IMR-90 (cell line): ENCODE results near the gene GRIK5. TPM values are rescaled to one million over a fixed set of nuclear protein-coding genes. Genes with fewer than 3 reads are reported as not detected.

Source experiments
- ATAC-seq: fragments of 200-7000 bp; cut with Tn5 transposase; 2 replicates; pipeline ENCODE4 v1.9.1; 2020; ENCODE audit warnings: low read depth, mild to moderate bottlenecking, moderate library complexity
- BruUV-seq: library from RNA; stranded (reverse); fragments of 400-500 nt; replicated peaks from 2 replicates; lab custom pipeline; 2021; lab: Mats Ljungman, UMichigan
- CTCF ChIA-PET: fragments of 300-600 bp; formaldehyde crosslinking; extraction: SDS; loops from one replicate; lab custom pipeline; 2021; ENCODE audit warnings: antibody characterized with exemption; lab: Yijun Ruan, JAX
- POLR2A ChIA-PET: fragments of 300-600 bp; sonication (Branson Sonifier 250); formaldehyde crosslinking; loops from one replicate; lab custom pipeline; 2022; ENCODE audit warnings: antibody characterized with exemption; ENCODE audit not compliant: unreplicated experiment; lab: Charles Lee
- DNase-seq: peaks from one replicate; pipeline ENCODE4 v3.0.0; 2013
- H2AFZ ChIP-seq: replicated peaks from 2 replicates; pipeline ENCODE3; 2013; ENCODE audit warnings: low read length, mild to moderate bottlenecking; ENCODE audit not compliant: poor library complexity
- H2AK5ac ChIP-seq: 2 replicates; pipeline ENCODE4 v1.6.1; 2013; ENCODE audit warnings: low read depth, low read length, inconsistent platforms
- H2AK9ac ChIP-seq: replicated peaks from 2 replicates; pipeline ENCODE3; 2013; ENCODE audit warnings: mild to moderate bottlenecking, low read depth, low read length, moderate library complexity; ENCODE audit not compliant: poor library complexity
- H2BK120ac ChIP-seq: 2 replicates; pipeline ENCODE4 v1.6.1; 2013; ENCODE audit warnings: low read depth, low read length, inconsistent platforms
- H2BK15ac ChIP-seq: 3 replicates; pipeline ENCODE4 v1.6.1; 2013; ENCODE audit warnings: low read depth, low read length, inconsistent platforms
- H2BK20ac ChIP-seq: 2 replicates; pipeline ENCODE4 v1.6.1; 2013; ENCODE audit warnings: low read depth, mild to moderate bottlenecking, inconsistent platforms, low read length, moderate library complexity
- H2BK5ac ChIP-seq: 2 replicates; pipeline ENCODE4 v1.6.1; 2013; ENCODE audit warnings: mild to moderate bottlenecking, low read depth, low read length, inconsistent platforms; ENCODE audit not compliant: poor library complexity, severe bottlenecking
- H3K14ac ChIP-seq: replicated peaks from 2 replicates; pipeline ENCODE4 v1.6.1; 2013; ENCODE audit warnings: low read depth, low read length, inconsistent platforms
- H3K18ac ChIP-seq: 2 replicates; pipeline ENCODE4 v1.6.1; 2013; ENCODE audit warnings: low read depth, low read length, control low read depth
- H3K23ac ChIP-seq: 2 replicates; pipeline ENCODE4 v1.6.1; 2013; ENCODE audit warnings: low read depth, low read length, inconsistent platforms
- H3K27ac ChIP-seq: 2 replicates; pipeline ENCODE4 v1.5.1; 2013; ENCODE audit warnings: mild to moderate bottlenecking, control low read depth, low read length; ENCODE audit not compliant: insufficient read depth
- H3K27me3 ChIP-seq: 2 replicates; pipeline ENCODE4 v1.6.1; 2013; ENCODE audit warnings: low read length; ENCODE audit not compliant: control insufficient read depth, insufficient read depth
- H3K36me3 ChIP-seq: 2 replicates; pipeline ENCODE4 v1.6.1; 2013; ENCODE audit warnings: low read length, mixed read lengths; ENCODE audit not compliant: control insufficient read depth, insufficient read depth
- H3K4ac ChIP-seq: 2 replicates; pipeline ENCODE4 v1.6.1; 2013; ENCODE audit warnings: low read depth, low read length, inconsistent platforms
- H3K4me1 ChIP-seq: 2 replicates; pipeline ENCODE4 v1.6.1; 2013; ENCODE audit warnings: low read length, mixed read lengths; ENCODE audit not compliant: control insufficient read depth, insufficient read depth
- H3K4me2 ChIP-seq: 2 replicates; pipeline ENCODE4 v1.6.1; 2013; ENCODE audit warnings: low read depth, mild to moderate bottlenecking, control low read depth, low read length, moderate library complexity
- H3K4me3 ChIP-seq: 2 replicates; pipeline ENCODE4 v1.5.1; 2013; ENCODE audit warnings: low read depth, mild to moderate bottlenecking, control low read depth, low read length, moderate library complexity; ENCODE audit not compliant: insufficient read depth
- H3K56ac ChIP-seq: 2 replicates; pipeline ENCODE4 v1.6.1; 2013; ENCODE audit warnings: low read length, inconsistent platforms; ENCODE audit not compliant: insufficient read depth; ENCODE audit errors: extremely low read depth
- H3K79me1 ChIP-seq, 2 experiments: 2 replicates each; pipeline ENCODE4 v1.6.1; 2013; ENCODE audit warnings: low read length in 2 of 2, inconsistent platforms in 1 of 2, low read depth in 1 of 2
- H3K9ac ChIP-seq: 2 replicates; pipeline ENCODE4 v1.6.1; 2013; ENCODE audit warnings: low read depth, low read length, control low read depth
- H3K9me1 ChIP-seq: 2 replicates; pipeline ENCODE4 v1.6.1; 2013; ENCODE audit warnings: low read length, inconsistent platforms; ENCODE audit not compliant: insufficient read depth
- H3K9me3 ChIP-seq: 2 replicates; pipeline ENCODE4 v1.6.1; 2013; ENCODE audit warnings: low read length; ENCODE audit not compliant: control insufficient read depth, insufficient read depth
- H4K20me1 ChIP-seq: 2 replicates; pipeline ENCODE4 v1.6.1; 2013; ENCODE audit warnings: low read length, inconsistent platforms; ENCODE audit not compliant: insufficient read depth
- H4K5ac ChIP-seq: 2 replicates; pipeline ENCODE4 v1.6.1; 2013; ENCODE audit warnings: mild to moderate bottlenecking, low read depth, low read length, control low read depth
- H4K8ac ChIP-seq, 2 experiments: 2 replicates each; pipeline ENCODE4 v1.6.1; 2013; ENCODE audit warnings: low read depth in 2 of 2, low read length in 2 of 2, control low read depth in 1 of 2, inconsistent platforms in 1 of 2
- H4K91ac ChIP-seq: 2 replicates; pipeline ENCODE4 v1.6.1; 2013; ENCODE audit warnings: low read depth, low read length, inconsistent platforms; ENCODE audit not compliant: insufficient read depth
- BHLHE40 ChIP-seq: fragments of 150-350 bp; IDR thresholded peaks from 2 replicates; pipeline ENCODE4 v1.6.1; 2016; ENCODE audit warnings: mild to moderate bottlenecking, low read depth, low read length
- FOS ChIP-seq: fragments of 150-350 bp; IDR thresholded peaks from 2 replicates; pipeline ENCODE4 v1.6.1; 2016; ENCODE audit warnings: low read depth, low read length
- POLR2A ChIP-seq: IDR thresholded peaks from 2 replicates; pipeline ENCODE4 v1.6.1; 2012; ENCODE audit warnings: mild to moderate bottlenecking, low read depth, low read length
- SMC3 ChIP-seq: fragments of 150-350 bp; IDR thresholded peaks from 2 replicates; pipeline ENCODE4 v1.6.1; 2016; ENCODE audit warnings: low read depth, mild to moderate bottlenecking, antibody characterized with exemption, low read length, moderate library complexity
- WGBS, 2 experiments: methylation state at CpG; one replicate each; pipeline versions ENCODE4 v1.1.5 to v1.1.7; 2013; ENCODE audit warnings: missing lambda C conversion rate in 2 of 2; ENCODE audit not compliant: insufficient read length in 1 of 2; ENCODE audit errors: extremely low coverage in 2 of 2; 5-methylcytosine and 5-hydroxymethylcytosine counted together
- dilution Hi-C: fragments of 300-500 bp; cut with HindIII; formaldehyde crosslinking; loops from one replicate; pipeline ENCODE4 v1.14.3; 2018; ENCODE audit warnings: low sequenced_read_pairs; ENCODE audit not compliant: unreplicated experiment
- in situ Hi-C: fragments of 300-500 bp; cut with MboI; formaldehyde crosslinking; loops from 3 replicates; pipeline ENCODE4 v1.14.3; 2019; ENCODE audit warnings: low sequenced_read_pairs, inconsistent platforms, mixed read lengths
- intact Hi-C: fragments of 100-400 bp; cut with micrococcal nuclease; formaldehyde crosslinking; loops from 2 replicates; pipeline ENCODE4 v1.10.0; 2022
- polyA plus RNA-seq, 3 experiments: library from polyadenylated mRNA; depleted of rRNA; stranded (reverse); fragments of >200 nt; gene quantifications; 2 replicates each; pipeline ENCODE4 v1.2.3, GENCODE V29; 2012; ENCODE audit warnings: low replicate concordance in 1 of 3
- total RNA-seq: library from RNA; depleted of rRNA; stranded (reverse); fragments of >200 nt; gene quantifications from 2 replicates; pipeline ENCODE4 v1.2.3, GENCODE V29; 2012
- TF ChIP-seq, protein P1 (sequence below): fragments of 150-350 bp; IDR thresholded peaks from 2 replicates; pipeline ENCODE4 v1.6.1; 2017; ENCODE audit warnings: mild to moderate bottlenecking, antibody characterized with exemption, low read length, low read depth
- TF ChIP-seq, protein P2 (sequence below): conservative IDR thresholded peaks from 2 replicates; pipeline ENCODE4 v1.5.1; 2012; ENCODE audit warnings: mild to moderate bottlenecking, low read depth, low read length, improper control_type of control experiment

GRIK5 gene
- total and polyA plus RNA-seq, 2 of the 4 experiments (the other 2 are of a cell fraction) = 0.10 TPM; not detected in 1

DNA sequence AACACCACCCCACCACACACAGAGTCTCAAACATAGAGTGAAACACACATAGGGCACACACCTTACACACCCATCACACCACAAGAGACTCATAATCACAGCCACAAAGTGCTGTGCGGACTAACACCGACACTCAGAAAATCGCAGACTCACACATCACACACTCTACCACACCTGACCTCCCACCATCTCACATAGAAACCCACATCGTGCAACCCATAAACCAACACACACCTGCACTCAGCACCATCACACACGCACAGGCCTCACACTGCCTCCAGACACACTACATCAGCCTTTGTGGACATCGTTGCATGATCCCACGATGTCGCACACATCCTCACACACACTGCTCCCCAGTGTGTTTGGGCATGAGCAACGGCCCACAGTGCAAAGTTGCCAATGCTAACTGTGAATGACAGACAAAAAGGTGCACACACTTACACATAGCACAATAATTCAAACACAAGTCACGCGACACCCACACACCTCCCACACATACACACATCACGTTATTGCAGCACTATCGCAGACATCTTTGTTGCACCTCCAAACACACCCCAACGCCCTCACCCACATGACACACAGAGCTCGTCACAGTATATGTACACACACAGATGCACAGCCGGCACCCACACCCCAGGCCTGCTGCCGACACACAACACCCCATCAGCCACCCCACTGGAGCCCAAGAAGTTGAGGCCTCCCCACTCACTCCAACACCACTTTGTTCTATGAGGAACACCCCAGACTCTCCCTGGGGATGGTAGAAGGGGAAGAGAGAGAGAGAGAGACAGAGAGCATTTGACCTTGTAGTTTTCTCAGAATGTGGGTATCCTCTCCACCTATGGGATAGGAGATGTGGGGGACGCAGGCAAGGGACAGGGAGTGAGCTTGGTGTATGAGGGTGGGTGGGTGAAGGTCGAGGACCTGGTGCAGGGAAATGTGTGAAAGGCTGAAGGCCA is 74.7 kb downstream of the GRIK5 start:
- 73 to 100% methylated on average over 2 to 13 of the region's 19 CpGs for WGBS, 2 experiments
- no peak overlapping the region for H3K18ac ChIP-seq
- H2BK120ac ChIP-seq = no peak overlapping the region
- H3K4me1 ChIP-seq = no peaks in the 10 kb centered on the region
- no peak overlapping the region for H3K56ac ChIP-seq
- peaks cover 74% of the 10 kb centered on the region for H3K27me3 ChIP-seq
- H3K4me2 ChIP-seq = no peak overlapping the region
- H2BK15ac ChIP-seq = no peak overlapping the region
- no peak overlapping the region for H3K9ac ChIP-seq
- no peak overlapping the region for H3K4ac ChIP-seq
- intact Hi-C loops (no loop called here), in situ Hi-C loops (no loop called here), dilution Hi-C loops (no loop called here)
- CTCF ChIA-PET = no interaction called here
- POLR2A ChIA-PET = no interaction called here
- H3K27ac ChIP-seq = no peak overlapping the region
- no peak overlapping the region for H3K23ac ChIP-seq
- H3K9me1 ChIP-seq = peaks cover 8% of the 10 kb centered on the region; the same call in 1 of the 2 replicates
- TF ChIP-seq, protein P1, sequence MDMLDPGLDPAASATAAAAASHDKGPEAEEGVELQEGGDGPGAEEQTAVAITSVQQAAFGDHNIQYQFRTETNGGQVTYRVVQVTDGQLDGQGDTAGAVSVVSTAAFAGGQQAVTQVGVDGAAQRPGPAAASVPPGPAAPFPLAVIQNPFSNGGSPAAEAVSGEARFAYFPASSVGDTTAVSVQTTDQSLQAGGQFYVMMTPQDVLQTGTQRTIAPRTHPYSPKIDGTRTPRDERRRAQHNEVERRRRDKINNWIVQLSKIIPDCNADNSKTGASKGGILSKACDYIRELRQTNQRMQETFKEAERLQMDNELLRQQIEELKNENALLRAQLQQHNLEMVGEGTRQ = no peak
- TF ChIP-seq BHLHE40 (no peak), SMC3 (no peak), FOS (no peak), POLR2A (no peak)
- TF ChIP-seq, protein P2, sequence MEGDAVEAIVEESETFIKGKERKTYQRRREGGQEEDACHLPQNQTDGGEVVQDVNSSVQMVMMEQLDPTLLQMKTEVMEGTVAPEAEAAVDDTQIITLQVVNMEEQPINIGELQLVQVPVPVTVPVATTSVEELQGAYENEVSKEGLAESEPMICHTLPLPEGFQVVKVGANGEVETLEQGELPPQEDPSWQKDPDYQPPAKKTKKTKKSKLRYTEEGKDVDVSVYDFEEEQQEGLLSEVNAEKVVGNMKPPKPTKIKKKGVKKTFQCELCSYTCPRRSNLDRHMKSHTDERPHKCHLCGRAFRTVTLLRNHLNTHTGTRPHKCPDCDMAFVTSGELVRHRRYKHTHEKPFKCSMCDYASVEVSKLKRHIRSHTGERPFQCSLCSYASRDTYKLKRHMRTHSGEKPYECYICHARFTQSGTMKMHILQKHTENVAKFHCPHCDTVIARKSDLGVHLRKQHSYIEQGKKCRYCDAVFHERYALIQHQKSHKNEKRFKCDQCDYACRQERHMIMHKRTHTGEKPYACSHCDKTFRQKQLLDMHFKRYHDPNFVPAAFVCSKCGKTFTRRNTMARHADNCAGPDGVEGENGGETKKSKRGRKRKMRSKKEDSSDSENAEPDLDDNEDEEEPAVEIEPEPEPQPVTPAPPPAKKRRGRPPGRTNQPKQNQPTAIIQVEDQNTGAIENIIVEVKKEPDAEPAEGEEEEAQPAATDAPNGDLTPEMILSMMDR = no peak
- DNase-seq (no peak), ATAC-seq (no peak)
- no peak overlapping the region for H4K5ac ChIP-seq
- no peak overlapping the region for H2AK5ac ChIP-seq
- no TSS peak for BruUV-seq
- no peak overlapping the region for H3K14ac ChIP-seq
- peak overlapping the region; percentile 43 for H2AFZ ChIP-seq
- no peaks in the 10 kb centered on the region for H3K9me3 ChIP-seq
- H3K36me3 ChIP-seq = no peaks in the 10 kb centered on the region
- no peak overlapping the region for H4K91ac ChIP-seq
- no peak overlapping the region for H2BK20ac ChIP-seq
- H4K20me1 ChIP-seq = peaks cover 3% of the 10 kb centered on the region; the same call in 1 of the 2 replicates
- no peak overlapping the region for H2BK5ac ChIP-seq
- no peak overlapping the region for H4K8ac ChIP-seq
- no peaks in the 10 kb centered on the region for H3K79me1 ChIP-seq
- no peak overlapping the region for H3K4me3 ChIP-seq
- H2AK9ac ChIP-seq = no peak overlapping the region
